Stimulated activated naive CD8-positive, alpha-beta T cell treated with anti-CD3 and anti-CD28 coated beads, Interleukin-15, Interleukin-2, amounts not matched to agents 100 U/mL and 50 U/mL, for 24 hours (primary cell): Measurements from ENCODE around the gene TNS3.

ENCODE experiments used
- ATAC-seq: fragments of 150-1000 bp; cut with Tn5 transposase; one replicate; pipeline ENCODE4 v1.10.0; 2021
- DNase-seq: peaks from one replicate; pipeline ENCODE4 v3.0.0; 2021

Gene TNS3

GRCh38 chr7:47366960-47367359 lies 215.0 kb downstream of the TNS3 start:
- DNase-seq: no peak
- no peak for ATAC-seq

- ATAC-seq (no peak), DNase-seq (no peak)
Observed at GRCh38 chr7:47366211-47366610, 215.7 kb downstream of the TNS3 start.

GRCh38 chr7:47362984-47363383 lies 218.9 kb downstream of the TNS3 start:
- ATAC-seq: no peak

GRCh38 chr7:47361746-47362215 lies 220.1 kb downstream of the TNS3 start:
- DNase-seq (peak; percentile 63), ATAC-seq (peak; percentile 89)

More at GRCh38 chr7:47362984-47363383, 218.9 kb downstream of the TNS3 start:
- no peak for DNase-seq

GRCh38 chr7:47361236-47361635 lies 220.7 kb downstream of the TNS3 start:
- no peak for DNase-seq
- ATAC-seq: no peak

- DNase-seq: no peak
- no peak for ATAC-seq
Observed at GRCh38 chr7:47360301-47360900, 221.5 kb downstream of the TNS3 start.

- ATAC-seq (no peak), DNase-seq (no peak)
Observed at GRCh38 chr7:47358944-47359588, 222.8 kb downstream of the TNS3 start.

- DNase-seq (no peak), ATAC-seq (no peak)
Observed at GRCh38 chr7:47358357-47358756, 223.6 kb downstream of the TNS3 start.

GRCh38 chr7:47357863-47358262 lies 224.0 kb downstream of the TNS3 start:
- ATAC-seq: no peak

GRCh38 chr7:47357361-47357760 lies 224.6 kb downstream of the TNS3 start:
- ATAC-seq (no peak), DNase-seq (no peak)

More at GRCh38 chr7:47357863-47358262, 224.0 kb downstream of the TNS3 start:
- no peak for DNase-seq

GRCh38 chr7:47356261-47356660 lies 225.7 kb downstream of the TNS3 start:
- DNase-seq: no peak
- no peak for ATAC-seq

- no peak for ATAC-seq
- DNase-seq: no peak
Observed at GRCh38 chr7:47355684-47356083, 226.2 kb downstream of the TNS3 start.

- ATAC-seq: no peak
- no peak for DNase-seq
Observed at GRCh38 chr7:47354831-47355541, 226.9 kb downstream of the TNS3 start.

- ATAC-seq: no peak
- no peak for DNase-seq
Observed at GRCh38 chr7:47354071-47354470, 227.8 kb downstream of the TNS3 start.

- ATAC-seq (no peak), DNase-seq (no peak)
Observed at GRCh38 chr7:47352394-47352968, 229.4 kb downstream of the TNS3 start.

GRCh38 chr7:47351233-47352154 lies 230.4 kb downstream of the TNS3 start:
- no peak for ATAC-seq
- no peak for DNase-seq

GRCh38 chr7:47350425-47350824 lies 231.5 kb downstream of the TNS3 start:
- ATAC-seq (no peak), DNase-seq (no peak)

GRCh38 chr7:47349401-47349800 lies 232.5 kb downstream of the TNS3 start:
- no peak for DNase-seq
- no peak for ATAC-seq

GRCh38 chr7:47347816-47348385 lies 234.0 kb downstream of the TNS3 start:
- ATAC-seq: no peak
- no peak for DNase-seq

- DNase-seq (no peak), ATAC-seq (no peak)
Observed at GRCh38 chr7:47347346-47347745, 234.6 kb downstream of the TNS3 start.

GRCh38 chr7:47346377-47346914 lies 235.5 kb downstream of the TNS3 start:
- DNase-seq (no peak), ATAC-seq (no peak)
